GM18873 (cell line): ENCODE measurements around the gene TNS1.
"Not testable (repeated sequence)": the region's sequence is repeated elsewhere in the genome, so short reads cannot be mapped to it uniquely, and the experiment has no call there.

Experiments
- ATAC-seq: cut with Tn5 transposase; IDR thresholded peaks from one replicate; pipeline ENCODE4 v1.9.1; 2021; ENCODE audit warnings: mild to moderate bottlenecking, moderate library complexity, moderate number of reproducible peaks; ENCODE audit not compliant: unreplicated experiment, low FRiP score

Gene TNS1

DNA sequence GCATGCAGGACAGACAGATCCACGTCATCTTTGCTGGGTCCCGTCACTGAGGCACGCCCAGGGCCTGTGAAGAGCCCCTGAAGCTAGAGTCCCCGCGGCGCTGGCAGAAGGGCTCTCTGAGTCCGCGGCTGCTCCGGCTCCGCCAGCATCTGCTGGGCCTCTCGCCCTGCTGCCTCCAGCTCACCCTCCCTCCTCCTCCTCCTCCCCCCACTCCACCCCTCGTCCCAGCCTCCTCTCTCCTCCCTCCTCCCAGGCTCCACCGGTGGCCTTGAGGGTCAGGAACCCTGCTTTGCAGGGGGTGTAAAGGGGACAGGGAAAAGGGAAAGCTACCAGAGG, at the start of gene TNS1:
Gene TNS1 (minus strand): TSS at position 151 of the 336 bp plus-strand sequence. CDS start 123 bp downstream, at position 28.
- no peak for ATAC-seq

DNA sequence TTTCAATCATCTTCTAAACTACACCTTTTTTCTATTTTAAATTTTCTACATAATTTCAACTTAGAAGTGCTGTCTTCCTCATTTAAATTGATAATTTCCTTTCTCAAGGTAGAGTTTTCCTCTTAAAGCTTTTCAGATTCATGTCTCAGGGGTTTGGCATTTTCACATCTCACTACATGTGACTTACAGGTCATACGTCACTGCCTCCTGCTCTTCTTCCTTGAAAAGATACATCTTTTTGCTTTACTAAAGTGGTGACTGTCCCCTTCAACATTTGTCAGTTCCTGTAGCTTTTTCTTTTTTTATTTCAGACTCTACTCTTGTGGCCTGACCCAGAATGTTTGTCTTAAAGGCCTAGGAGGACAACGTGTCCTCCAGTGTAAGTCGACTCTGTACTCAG, 49.1 kb upstream of the TNS1 start:
- ATAC-seq: no peak

DNA sequence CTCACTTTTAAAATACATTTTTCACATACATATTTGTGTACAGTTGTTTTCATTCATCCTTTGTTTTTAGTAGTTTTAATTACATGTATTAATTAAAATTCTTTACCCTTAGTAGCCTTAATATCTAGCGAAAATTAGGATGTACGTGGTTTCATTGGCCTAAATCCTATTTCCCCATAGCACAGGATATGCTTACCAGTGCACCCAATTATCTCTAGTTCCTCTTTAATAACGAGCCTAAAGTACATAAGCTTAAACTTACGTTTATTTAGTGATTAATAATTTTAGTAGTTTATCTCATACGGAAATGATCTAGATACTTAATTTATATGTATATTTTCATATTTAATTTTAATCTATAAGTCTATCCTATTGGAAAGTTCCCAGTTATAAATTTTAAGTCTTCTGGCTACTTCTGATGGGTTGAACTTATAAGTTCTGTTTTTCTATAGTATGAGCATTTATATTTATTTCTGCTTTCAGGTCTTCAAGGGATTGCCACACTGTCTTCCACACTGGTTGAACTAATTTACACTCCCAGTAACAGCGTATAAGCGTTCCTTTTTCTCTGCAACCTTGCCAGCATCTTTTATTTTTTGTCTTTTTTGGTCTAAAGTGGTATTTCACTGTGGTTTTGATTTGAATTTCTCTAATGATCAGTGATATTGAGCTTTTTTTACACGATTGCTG, 44.9 kb upstream of the TNS1 start:
- ATAC-seq: no peak

DNA sequence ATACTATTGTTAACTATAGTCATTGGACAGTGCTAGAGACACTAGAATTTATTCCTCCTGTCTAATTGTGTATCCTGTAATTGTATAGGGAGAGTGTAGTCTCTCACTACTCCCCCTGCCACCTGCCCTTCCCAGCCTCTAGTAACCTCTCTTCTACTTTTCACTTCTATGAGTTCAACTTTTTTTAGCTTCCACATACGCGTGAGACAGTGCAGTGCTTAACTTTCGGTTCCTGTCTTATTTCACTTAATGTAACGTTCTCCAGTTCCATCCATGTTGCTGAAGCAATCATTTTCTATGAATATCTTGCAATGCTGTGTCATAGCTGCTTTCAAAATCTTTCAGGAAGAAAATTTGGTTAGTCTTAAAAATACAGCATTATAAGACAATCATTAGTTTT, 43.4 kb upstream of the TNS1 start:
- ATAC-seq: peak; percentile 47

DNA sequence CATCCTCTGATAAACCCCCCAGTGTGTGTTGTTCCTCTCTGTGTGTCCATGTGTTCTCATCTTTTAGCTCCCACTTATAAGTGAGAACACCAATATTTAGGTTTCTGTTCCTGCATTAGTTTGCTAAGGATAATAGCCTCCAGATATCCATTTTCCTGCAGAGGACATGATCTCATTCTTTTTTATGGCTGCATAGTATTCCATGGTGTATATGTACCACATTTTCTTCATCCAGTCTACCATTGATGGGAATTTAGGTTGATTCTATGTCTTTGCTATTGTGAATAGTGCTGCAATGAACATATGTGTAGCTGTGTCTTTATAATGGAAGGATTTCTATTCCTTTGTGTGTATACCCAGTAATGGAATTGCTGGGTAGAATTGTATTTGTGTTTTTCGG, 41.8 kb upstream of the TNS1 start:
- not testable (repeated sequence) for ATAC-seq

DNA sequence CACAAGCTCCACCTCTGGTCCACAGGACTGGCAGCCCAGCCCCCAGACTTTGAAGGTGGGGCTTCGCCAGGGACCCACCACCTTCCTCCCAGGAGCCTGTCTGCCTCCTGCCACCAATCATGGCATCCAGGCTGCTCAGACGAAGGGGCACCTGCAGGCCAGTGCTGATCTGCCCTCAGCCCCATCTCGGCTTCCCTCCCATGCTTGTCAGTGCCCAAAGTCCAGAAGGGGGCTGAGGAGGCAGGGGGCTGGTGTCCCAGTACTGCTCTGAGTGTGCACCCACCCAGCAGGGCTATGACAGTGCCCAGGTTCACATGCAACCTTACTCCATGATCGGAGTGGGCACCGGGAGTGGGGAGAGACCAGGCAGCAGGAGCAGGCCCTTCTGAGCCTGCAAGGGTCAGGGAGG, 40.9 kb upstream of the TNS1 start:
- no peak for ATAC-seq

DNA sequence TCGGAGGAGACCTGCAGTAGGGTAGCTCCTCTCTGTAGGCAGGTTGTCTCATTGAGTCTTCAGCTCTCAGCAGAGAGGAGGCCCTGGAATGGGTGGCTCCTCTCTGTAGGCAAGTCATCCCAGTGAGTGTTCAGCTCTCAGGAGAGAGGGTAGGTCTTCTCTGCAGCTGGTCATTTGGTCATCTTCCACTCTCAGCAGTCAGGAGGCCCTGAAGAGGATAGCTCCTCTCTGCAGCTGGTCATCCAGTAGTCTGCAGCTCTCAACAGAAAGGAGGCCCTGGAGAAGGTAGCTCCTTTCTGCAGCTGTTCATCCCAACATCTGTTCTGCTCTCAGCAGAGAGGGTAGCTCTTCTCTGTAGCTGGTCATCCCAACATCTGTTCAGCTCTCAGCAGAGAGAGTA, 40.3 kb upstream of the TNS1 start:
- no peak for ATAC-seq

DNA sequence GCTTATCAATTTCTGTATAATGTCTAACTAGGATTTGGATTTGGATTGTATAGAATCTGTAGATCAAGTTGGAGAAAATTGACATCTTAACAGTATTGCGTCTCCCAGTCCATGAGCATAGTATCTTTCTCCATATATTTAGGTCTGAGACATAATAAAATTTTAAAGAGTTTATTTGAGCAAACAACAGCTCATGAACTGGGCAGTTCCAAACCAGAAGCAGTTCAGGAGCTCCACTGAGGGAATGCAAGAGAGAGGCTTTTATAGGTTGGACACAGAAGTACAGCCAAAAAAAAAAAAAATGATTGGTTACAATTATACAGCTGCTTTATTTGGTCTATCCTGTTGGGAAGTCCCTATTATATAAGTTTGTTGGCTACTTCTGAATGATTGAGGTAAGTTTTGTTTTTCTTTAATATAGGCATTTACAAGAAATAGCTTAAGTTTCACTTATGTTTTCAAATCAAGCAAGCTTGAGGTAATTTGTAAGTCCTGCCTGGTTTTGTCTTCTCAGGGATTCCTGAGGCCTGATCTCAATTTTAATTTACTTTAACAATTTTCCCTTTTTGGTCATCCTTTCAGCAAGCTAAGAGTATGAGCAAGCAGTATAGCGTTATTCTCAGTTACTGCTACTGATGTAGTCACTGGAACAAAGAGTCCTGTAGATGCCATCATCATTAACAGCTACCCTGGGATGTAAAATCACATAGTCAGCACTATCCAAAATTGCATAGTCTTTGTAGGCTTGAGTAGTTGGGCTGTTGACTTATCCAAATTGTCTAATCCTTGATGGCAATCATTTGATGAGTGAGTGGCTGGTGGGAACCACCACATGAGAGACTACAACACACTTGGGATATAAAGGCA, 38.7 kb upstream of the TNS1 start:
- ATAC-seq: no peak

DNA sequence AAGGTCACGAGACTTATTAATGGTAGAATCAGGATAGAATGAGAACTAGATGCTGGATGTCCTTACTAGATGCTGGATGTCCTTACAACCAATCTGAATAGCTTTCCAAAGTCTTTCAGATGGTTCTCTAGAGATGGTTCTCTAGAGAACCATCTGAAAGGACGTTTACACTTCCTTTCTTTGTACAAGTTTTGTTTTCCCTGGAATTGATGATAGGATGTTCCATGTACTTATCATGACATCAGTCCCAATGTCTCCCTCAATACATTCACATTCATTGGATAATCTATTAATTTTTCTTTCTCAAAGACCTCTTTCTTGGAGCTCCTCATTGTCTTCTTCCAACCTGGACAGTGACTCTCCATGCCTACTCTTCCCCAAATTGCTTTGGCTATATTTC, 38.1 kb upstream of the TNS1 start:
- no peak for ATAC-seq

DNA sequence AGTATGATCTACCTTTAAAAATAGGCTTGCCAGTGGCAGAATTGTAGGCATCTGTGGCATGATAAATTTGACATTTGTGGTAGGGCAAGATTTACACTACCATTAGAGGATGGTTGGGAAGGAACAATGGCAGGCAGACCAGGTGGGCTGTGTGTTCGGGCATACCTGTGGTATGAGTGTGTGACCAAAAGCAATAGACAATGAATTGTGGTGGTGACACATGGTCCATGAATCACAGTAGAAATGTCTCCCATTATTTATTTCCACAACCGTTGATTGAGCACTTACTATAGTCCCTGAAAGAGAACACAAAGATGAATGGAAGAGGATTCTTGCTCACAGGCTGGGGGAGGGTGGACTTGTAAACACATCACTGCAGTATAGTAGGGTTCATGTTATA, 36.4 kb upstream of the TNS1 start:
- ATAC-seq: no peak

DNA sequence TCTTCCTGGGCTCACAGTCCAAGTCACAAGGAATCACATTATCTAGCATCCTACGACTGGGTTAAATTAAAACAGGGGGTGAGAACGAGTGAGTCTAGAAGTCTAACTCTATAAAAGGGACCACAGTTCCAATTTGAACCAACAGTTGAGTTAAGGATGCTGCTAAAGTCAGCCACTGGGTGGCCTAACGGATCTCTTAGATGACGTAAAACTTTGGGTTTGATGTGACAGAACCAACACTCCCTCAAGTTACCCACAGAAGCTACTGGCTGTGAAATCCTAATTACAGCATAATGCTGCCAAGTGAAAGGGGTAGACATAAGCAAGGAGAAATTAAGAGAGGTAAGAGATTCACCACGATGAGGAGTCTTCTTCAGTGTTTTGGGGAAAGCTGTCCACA, 33.6 kb upstream of the TNS1 start:
- ATAC-seq: no peak

DNA sequence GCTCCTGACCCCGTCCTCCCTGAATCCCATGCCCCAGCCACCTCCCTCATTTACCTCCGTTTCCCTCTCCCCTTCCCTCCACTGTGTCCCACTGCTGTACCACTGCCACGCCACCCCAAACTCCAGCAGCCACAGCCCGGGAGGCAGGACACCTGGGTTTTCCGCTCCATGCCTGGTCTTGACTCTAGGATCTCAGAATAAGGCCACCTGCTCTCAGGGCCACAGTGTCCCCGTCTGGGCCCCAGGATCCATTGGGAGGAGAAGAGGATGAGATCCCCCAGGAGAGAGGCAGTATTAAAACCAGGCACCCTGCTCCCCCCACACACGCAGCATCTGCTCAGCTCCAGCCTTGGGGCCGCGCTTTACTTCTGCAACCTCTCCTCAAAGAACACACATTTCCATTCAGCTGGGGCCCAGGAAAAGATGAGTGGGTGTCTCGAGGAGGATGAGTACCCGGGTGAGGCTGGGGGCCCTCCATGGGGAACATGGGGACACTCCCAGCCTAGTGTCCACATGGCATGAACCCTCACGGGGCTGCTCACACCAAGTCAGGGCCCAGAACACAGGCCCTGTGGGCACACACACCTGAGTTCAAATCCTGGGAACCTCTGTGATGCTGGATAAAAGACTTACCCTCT, 32.8 kb upstream of the TNS1 start:
- ATAC-seq: no peak

DNA sequence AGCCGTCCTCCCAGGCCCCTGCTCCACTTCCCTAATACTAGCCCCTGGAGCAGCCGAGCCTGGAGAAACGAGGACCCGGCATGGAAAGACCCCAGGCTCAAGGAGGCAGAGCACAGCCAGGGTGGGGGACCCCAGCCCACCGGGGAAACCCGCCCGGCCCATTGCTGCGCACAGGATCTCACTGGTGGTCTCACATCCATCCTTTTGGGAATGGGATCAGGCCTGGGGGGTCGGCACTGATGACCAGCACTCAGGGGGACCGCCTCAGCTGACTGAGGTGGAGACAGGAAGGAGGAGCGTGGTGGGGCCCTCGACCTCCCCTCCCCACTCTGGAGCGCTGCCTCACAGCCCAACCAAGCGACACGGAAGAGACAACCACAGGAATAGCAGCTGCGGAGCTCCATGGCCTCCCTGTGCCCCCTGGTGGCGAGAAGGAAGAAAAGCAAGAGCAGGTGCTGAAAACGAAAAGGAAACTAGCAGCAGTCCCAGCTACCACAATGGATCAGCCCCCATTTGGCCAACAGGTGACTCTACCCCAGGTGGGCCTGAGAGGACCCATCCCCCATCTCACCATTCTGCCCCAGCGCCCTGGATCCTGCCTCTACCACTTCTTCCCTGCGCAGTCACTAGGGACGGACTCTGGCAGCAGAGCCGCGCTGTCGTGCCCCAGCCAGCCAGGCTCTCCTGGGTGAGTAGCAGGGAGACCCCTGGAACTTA, 31.9 kb upstream of the TNS1 start:
- peak; percentile 70 for ATAC-seq

DNA sequence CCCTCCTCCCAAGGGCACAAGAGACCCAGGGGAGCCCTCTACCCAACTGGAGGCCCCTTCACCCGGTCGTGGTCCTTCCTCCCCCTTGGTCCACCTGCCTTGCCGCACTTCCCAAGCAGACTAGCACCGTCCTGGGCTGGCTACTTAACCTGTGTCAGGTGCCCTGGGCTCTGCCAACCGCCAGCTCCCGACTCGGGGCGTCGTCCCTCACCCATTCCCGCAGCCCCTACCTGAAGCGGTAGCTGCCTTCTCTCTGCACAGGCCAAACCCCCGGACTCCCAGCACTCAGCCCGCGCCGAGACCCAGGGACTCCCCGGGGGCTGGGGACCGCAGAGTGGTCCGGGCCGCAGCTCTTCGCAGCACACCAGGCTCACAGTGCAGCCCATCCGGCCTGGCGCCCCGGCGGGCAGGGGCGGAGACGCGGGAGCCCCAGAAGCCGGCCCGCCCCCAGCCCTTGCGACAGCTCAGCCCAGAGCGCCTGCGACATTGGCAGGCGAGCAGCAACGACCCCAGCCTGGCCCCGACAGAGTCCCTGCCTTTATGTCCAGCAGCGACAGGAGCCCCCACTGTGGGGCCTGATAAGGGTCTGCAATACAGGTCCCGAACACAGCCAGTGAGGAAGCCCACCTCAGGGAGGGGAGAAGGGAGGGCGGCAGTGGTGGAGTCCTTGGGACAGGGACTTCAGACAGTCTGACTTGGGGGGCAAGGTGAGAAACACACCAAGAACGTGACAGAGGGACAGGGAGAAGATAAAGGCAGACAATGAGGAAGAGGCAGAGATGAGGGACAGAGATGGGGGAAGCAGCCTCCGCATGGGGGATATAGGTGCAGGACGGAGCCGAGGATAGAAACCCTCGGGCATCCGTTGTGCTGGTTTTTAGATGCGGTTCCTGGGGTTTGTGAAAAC, 31.0 kb upstream of the TNS1 start:
- ATAC-seq: no peak

DNA sequence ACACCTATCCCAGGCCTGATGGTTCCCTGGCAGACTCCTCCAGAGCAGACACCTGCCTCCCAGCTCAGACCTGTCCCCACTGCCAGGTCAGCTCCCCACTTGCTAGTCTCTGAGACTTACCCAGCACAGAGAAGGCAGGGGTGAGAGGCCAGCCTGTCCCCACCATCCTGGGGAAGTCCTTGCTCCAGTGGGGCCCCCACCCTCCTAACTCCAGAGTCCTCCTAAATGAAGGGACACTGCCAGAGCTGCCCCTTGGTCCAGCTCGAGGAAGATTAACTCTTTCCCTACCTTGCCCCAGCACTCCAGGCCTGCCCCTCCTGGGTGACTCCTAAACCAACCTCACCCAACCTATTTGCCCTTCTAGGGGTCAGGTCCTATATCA, 30.4 kb upstream of the TNS1 start:
- no peak for ATAC-seq

DNA sequence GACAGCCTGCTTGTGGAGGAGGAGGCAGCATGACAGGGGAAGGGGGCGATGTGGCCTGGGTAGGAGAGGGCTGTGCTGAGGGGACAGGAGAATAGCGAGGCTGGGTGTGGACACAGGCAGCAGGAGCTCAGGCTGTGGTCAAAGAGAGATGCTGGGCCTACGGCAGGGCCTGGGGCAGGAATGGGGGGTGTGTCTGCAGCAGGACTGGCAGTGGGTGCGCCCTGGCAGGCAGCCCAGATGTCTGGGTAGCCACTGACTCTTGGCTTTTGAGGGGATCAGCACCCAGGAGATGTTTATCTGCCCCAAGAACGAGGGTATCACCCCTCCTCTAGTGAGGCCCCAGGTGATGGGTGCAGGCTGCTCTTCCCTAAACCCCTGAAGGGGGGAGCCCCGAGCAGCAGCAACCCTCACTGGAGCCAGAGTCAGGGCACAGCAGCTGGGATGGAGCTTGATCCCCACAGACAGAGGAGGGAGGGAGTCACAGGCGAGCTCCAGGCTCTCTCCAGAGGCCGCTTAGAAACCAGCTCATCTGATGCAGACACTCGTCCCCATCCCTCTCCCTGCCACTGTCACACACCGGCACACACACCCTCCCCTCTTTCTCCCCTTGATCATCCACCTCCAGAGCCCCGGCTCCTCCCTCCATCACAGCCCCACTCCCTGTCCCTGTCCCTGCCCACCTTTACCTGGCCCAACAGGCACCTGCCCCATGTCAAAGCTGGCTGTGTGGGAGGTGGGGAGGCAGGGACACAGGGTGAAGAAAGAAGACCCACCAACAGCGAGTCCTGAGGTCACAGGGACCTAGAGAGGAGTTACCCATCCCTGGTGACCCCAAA, 29.8 kb upstream of the TNS1 start:
- no peak for ATAC-seq

DNA sequence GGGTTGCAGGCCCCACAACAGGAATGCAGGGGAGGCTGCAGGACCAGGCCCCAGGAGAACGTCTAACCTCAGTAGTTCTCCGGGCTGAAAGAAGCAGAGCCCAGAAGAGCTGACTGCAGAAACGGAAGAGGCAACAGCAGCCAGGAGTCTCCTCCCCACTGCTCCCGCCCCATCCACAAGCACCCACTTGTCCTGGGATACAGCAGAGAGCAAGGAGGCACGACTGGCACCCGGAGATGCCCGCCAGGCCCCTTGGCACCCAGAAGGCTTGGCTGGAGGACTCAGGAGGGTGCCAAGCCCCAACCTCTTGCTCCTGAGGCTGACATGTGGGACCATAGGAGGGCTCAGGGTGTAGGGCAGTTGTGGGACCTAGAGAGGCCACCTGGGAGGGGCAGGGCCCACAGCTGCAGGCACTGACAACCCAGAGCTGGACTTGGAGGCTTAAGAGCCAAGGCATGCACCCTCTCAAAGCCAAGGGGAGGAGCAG, 29.0 kb upstream of the TNS1 start:
- ATAC-seq: no peak

DNA sequence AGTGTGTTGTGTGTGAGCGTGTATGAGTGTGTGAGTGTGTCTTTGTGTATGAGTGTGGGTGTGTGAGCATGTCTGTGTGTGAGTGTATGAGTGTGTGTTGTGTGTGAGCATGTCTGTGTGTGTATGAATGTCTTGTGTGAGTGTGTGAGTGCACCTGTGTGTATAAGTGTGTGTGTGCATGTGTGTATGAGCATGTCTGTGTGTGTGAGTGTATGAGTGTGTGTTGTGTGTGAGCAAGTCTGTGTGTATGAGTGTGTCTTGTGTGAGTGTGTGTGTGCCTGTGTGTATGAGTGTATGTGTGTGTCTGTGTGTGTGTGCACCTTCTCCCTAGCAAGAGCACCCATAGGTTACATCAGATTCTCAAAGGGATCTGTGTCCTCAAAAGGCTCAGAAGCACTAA, 28.5 kb upstream of the TNS1 start:
- no peak for ATAC-seq
